K562 (cell line): ENCODE results near the gene MSL2. TPM values are rescaled to one million over a fixed set of nuclear protein-coding genes. Genes with fewer than 3 reads are reported as not detected.

Experiments used
- ATAC-seq: fragments of 200-7000 bp; cut with Tn5 transposase; 3 replicates; pipeline ENCODE4 v1.9.1; 2020; ENCODE audit warnings: moderate library complexity
- Bru-seq: library from RNA; stranded (reverse); fragments of 400-500 nt; gene quantifications from one replicate; lab custom pipeline; 2021; lab: Mats Ljungman, UMichigan
- BruChase-seq, 2 experiments: library from RNA; stranded (reverse); fragments of 400-500 nt; gene quantifications; one replicate each; lab custom pipeline; 2021; lab: Mats Ljungman, UMichigan
- BruUV-seq: library from RNA; stranded (reverse); fragments of 400-500 nt; replicated peaks from 2 replicates; lab custom pipeline; 2021; lab: Mats Ljungman, UMichigan
- CTCF ChIA-PET: fragments of 300-600 bp; formaldehyde crosslinking; extraction: SDS; loops from one replicate; lab custom pipeline; 2021; ENCODE audit warnings: low intra/inter-chr PET ratio; lab: Yijun Ruan, JAX
- POLR2A ChIA-PET: fragments of 300-600, 350-650 bp; sonication (Branson Sonifier 250); formaldehyde crosslinking; extraction: SDS; loops from one replicate; lab custom pipeline; 2021; ENCODE audit warnings: antibody characterized with exemption, inconsistent platforms; lab: Yijun Ruan, JAX
- DNase-seq, 4 experiments: peaks; one replicate each; pipeline versions ENCODE4 v3.0.0 to v3.0.0-alpha.2; 2011 to 2018; ENCODE audit warnings: low spot score in 3 of 4, mixed read lengths in 3 of 4; ENCODE audit errors: extremely low read depth in 1 of 4
- FAIRE-seq: peaks from 2 replicates; lab custom pipeline; 2011; peaks lifted over from hg19 to GRCh38; lab: Jason Lieb, UNC
- H2AFZ ChIP-seq: 2 replicates; pipeline ENCODE4 v1.6.0; 2011; ENCODE audit warnings: low read depth, low read length, control low read depth, inconsistent platforms
- H3K27ac ChIP-seq: fragments of 200-600 bp; 3 replicates; pipeline ENCODE4 v1.8.0; 2011; ENCODE audit warnings: low read depth, mild to moderate bottlenecking, control low read depth, inconsistent platforms, low read length, moderate library complexity, mixed read lengths; ENCODE audit errors: extremely low read depth
- H3K27me3 ChIP-seq, 2 experiments: fragments of 300-600 bp in 1 of 2; 2 replicates in 1 of 2; 3 replicates in 1 of 2; pipeline versions ENCODE4 v1.6.0 to v1.8.0; 2011; ENCODE audit warnings: inconsistent platforms in 2 of 2, low read length in 2 of 2, mild to moderate bottlenecking in 1 of 2, mixed read lengths in 1 of 2, moderate library complexity in 1 of 2; ENCODE audit not compliant: control insufficient read depth in 2 of 2, insufficient read depth in 2 of 2
- H3K36me3 ChIP-seq: fragments of 300-600 bp; 3 replicates; pipeline ENCODE4 v1.8.0; 2011; ENCODE audit warnings: mild to moderate bottlenecking, low read length, inconsistent platforms; ENCODE audit not compliant: control insufficient read depth, insufficient read depth
- H3K4me1 ChIP-seq, 2 experiments: fragments of 200-600 bp in 1 of 2; replicated peaks in 1 of 2; 2 replicates in 1 of 2; 3 replicates in 1 of 2; pipeline versions ENCODE4 v1.5.1 to v1.8.0; 2011; ENCODE audit warnings: inconsistent platforms in 2 of 2, low read length in 2 of 2, mild to moderate bottlenecking in 1 of 2, mixed read lengths in 1 of 2, moderate library complexity in 1 of 2; ENCODE audit not compliant: control insufficient read depth in 2 of 2, insufficient read depth in 2 of 2
- H3K4me2 ChIP-seq: 2 replicates; pipeline ENCODE4 v1.6.1; 2011; ENCODE audit warnings: low read length, control low read depth, inconsistent platforms, mixed read lengths; ENCODE audit not compliant: insufficient read depth
- H3K4me3 ChIP-seq: fragments of 200-600 bp; sonication (generic), shearing (Covaris generic); 2 replicates; pipeline ENCODE4 v1.5.1; 2016; ENCODE audit warnings: control low read depth, inconsistent platforms
- H3K79me2 ChIP-seq: fragments of 200-600 bp; 3 replicates; pipeline ENCODE4 v1.8.0; 2011; ENCODE audit warnings: low read length, inconsistent platforms; ENCODE audit not compliant: control insufficient read depth, insufficient read depth
- H3K9ac ChIP-seq, 2 experiments: 2 replicates each; pipeline versions ENCODE4 v1.6.0 to v1.6.1; 2011; ENCODE audit warnings: low read depth in 2 of 2, low read length in 2 of 2, control low read depth in 1 of 2, inconsistent platforms in 1 of 2, mild to moderate bottlenecking in 1 of 2, mixed read lengths in 1 of 2; ENCODE audit not compliant: insufficient read depth in 1 of 2
- H3K9me1 ChIP-seq: one replicate; pipeline ENCODE4 v1.6.0; 2011; ENCODE audit warnings: inconsistent platforms, mild to moderate bottlenecking, low read length, moderate library complexity; ENCODE audit not compliant: control insufficient read depth, insufficient read depth
- H3K9me3 ChIP-seq: replicated peaks from 2 replicates; pipeline ENCODE4 v1.5.1; 2011; ENCODE audit warnings: low read depth, low read length, inconsistent platforms; ENCODE audit not compliant: control insufficient read depth, insufficient read depth
- H4K20me1 ChIP-seq: replicated peaks from 2 replicates; pipeline ENCODE4 v1.6.1; 2011; ENCODE audit warnings: low read length, inconsistent platforms, mixed read lengths; ENCODE audit not compliant: control insufficient read depth, insufficient read depth
- ATF1 ChIP-seq, 2 experiments: fragments of 450-650 bp in 1 of 2; IDR thresholded peaks; 2 replicates each; pipeline ENCODE4 v1.6.1; 2016; ENCODE audit warnings: missing compliant biosample characterization in 1 of 2, missing genetic modification characterization in 1 of 2
- CTCFL ChIP-seq: IDR thresholded peaks from 2 replicates; pipeline ENCODE4 v1.6.1; 2011; ENCODE audit warnings: borderline replicate concordance, low read depth, mild to moderate bottlenecking, moderate library complexity, low read length; ENCODE audit not compliant: insufficient read depth, poor library complexity, severe bottlenecking
- ESRRA ChIP-seq: fragments of 450-650 bp; IDR thresholded peaks from 2 replicates; pipeline ENCODE4 v1.6.1; 2014; ENCODE audit warnings: low read depth, mild to moderate bottlenecking, moderate library complexity, borderline replicate concordance
- HDGF ChIP-seq: fragments of 450-650 bp; IDR thresholded peaks from 2 replicates; pipeline ENCODE4 v1.6.1; 2016
- HSF4 ChIP-seq: fragments of 250-450 bp; sonication (Bioruptor Pico); IDR thresholded peaks from 2 replicates; pipeline ENCODE4 v2.1.2; 2022; ENCODE audit warnings: mild to moderate bottlenecking, moderate library complexity, borderline replicate concordance
- MTA3 ChIP-seq: fragments of 450-650 bp; formaldehyde crosslinking; IDR thresholded peaks from 2 replicates; pipeline ENCODE4 v1.6.1; 2017; ENCODE audit warnings: mild to moderate bottlenecking, borderline replicate concordance
- NR2F6 ChIP-seq: fragments of 450-650 bp; formaldehyde crosslinking; IDR thresholded peaks from 2 replicates; pipeline ENCODE4 v1.4.0; 2020; ENCODE audit warnings: mild to moderate bottlenecking
- NUFIP1 ChIP-seq: fragments of 450-650 bp; IDR thresholded peaks from 2 replicates; pipeline ENCODE4 v1.6.1; 2018; ENCODE audit not compliant: partially characterized antibody
- PHF8 ChIP-seq: fragments of 200-600 bp; sonication (generic); IDR thresholded peaks from 2 replicates; pipeline ENCODE4 v1.6.1; 2012; ENCODE audit warnings: mixed run types, mild to moderate bottlenecking, inconsistent platforms, low read length, moderate library complexity, borderline replicate concordance
- POU5F1 ChIP-seq: fragments of 150-350 bp; IDR thresholded peaks from 2 replicates; pipeline ENCODE4 v1.6.1; 2014; ENCODE audit warnings: borderline replicate concordance, low read length, low read depth, mild to moderate bottlenecking; ENCODE audit not compliant: partially characterized antibody
- RBM39 ChIP-seq: fragments of 200-400 bp; formaldehyde crosslinking; optimal IDR thresholded peaks from 2 replicates; pipeline ENCODE3; 2018; ENCODE audit warnings: low read depth, low read length
- SMARCA4 ChIP-seq: fragments of 450-650 bp; IDR thresholded peaks from 2 replicates; pipeline ENCODE4 v1.6.1; 2016
- SREBF1 ChIP-seq: fragments of 150-350 bp; IDR thresholded peaks from 2 replicates; pipeline ENCODE4 v1.6.1; 2014; ENCODE audit warnings: antibody characterized with exemption, low read depth, low read length, borderline replicate concordance
- TBP ChIP-seq: optimal IDR thresholded peaks from 2 replicates; pipeline ENCODE3; 2011; ENCODE audit warnings: low read depth, low read length, improper control_type of control experiment
- THRB ChIP-seq: fragments of 450-650 bp; formaldehyde crosslinking; conservative IDR thresholded peaks from 2 replicates; pipeline ENCODE4 v1.4.0; 2022; ENCODE audit warnings: mild to moderate bottlenecking, missing genetic modification characterization
- WGBS: fragments of 100-300 bp; shearing (Covaris generic); methylation state at CpG from one replicate; pipeline ENCODE4 v1.1.6; 2016; ENCODE audit warnings: low coverage, mixed read lengths; ENCODE audit not compliant: insufficient coverage; ENCODE audit errors: missing lambda C conversion rate; 5-methylcytosine and 5-hydroxymethylcytosine counted together
- in situ Hi-C: fragments of 300-500 bp; cut with MboI; formaldehyde crosslinking; loops from 4 replicates; pipeline ENCODE4 v1.15.0; 2018; ENCODE audit warnings: inconsistent platforms, mixed read lengths
- intact Hi-C: fragments of 100-400 bp; cut with micrococcal nuclease; formaldehyde crosslinking; loops from 2 replicates; pipeline ENCODE4 v1.14.2; 2022
- long read RNA-seq, 3 experiments: library from polyadenylated mRNA in 2 of 3; library from RNA in 1 of 3; unstranded in 2 of 3; stranded (forward) in 1 of 3; transcript quantifications; one replicate each; pipeline ENCODE4 v2.0.0, GENCODE V29; 2019 to 2022
- polyA minus RNA-seq, 3 experiments: library from RNA; depleted of rRNA, polyadenylated mRNA; stranded (reverse); fragments of >200 nt; gene quantifications; 2 replicates each; pipeline ENCODE4 v1.2.3, GENCODE V29; 2011
- polyA plus RNA-seq, 8 experiments: library from polyadenylated mRNA; depleted of rRNA in 4 of 8; stranded (reverse) in 5 of 8; unstranded in 3 of 8; fragments of >200 nt; fragmentation: Nextera tagmentation in 2 of 8; fragmentation: Illumina TruSeq in 1 of 8; extraction: Ambion mirVana in 2 of 8; extraction: Trizol in 1 of 8; gene quantifications; 2 replicates each; pipeline versions ENCODE4 v1.2.1 to v1.2.3, GENCODE V29; 2011 to 2014; ENCODE audit warnings: inconsistent platforms in 1 of 8, missing spikeins in 1 of 8
- total RNA-seq, 7 experiments: library from RNA; depleted of rRNA in 6 of 7; stranded (reverse); fragments of >200 nt in 6 of 7; fragmentation: Illumina TruSeq in 2 of 7; extraction: Trizol in 2 of 7; gene quantifications; 2 replicates each; pipeline versions ENCODE4 v1.2.1 to v1.2.3, GENCODE V29; 2011 to 2021; ENCODE audit warnings: low replicate concordance in 1 of 7

The MSL2 gene
- 13.8 and 29.6 TPM in 2 replicates for total RNA-seq (2011; cell fraction: chromatin; rRNA removed; ENCODE audit: low replicate concordance)
- total RNA-seq (2011; cell fraction: nucleolus; rRNA removed), result 8.7 and 10.1 TPM in 2 replicates
- 15.4 and 17.9 TPM in 2 replicates for total RNA-seq (2011; cell fraction: nucleoplasm; rRNA removed)
- total RNA-seq (2014; rRNA removed), result 5.9 and 6.0 TPM in 2 replicates
- total RNA-seq (2014; rRNA removed; fragmentation: Illumina TruSeq; extraction: Trizol), result 11.3 and 11.6 TPM in 2 replicates
- 11.1 and 12.6 TPM in 2 replicates for total RNA-seq (2015; rRNA removed; fragmentation: Illumina TruSeq; extraction: Trizol)
- 19.9 TPM in 2 replicates for total RNA-seq (2021)
- 8.3 and 9.1 TPM in 2 replicates for polyA plus RNA-seq (2011; rRNA removed)
- polyA plus RNA-seq (2011; cell fraction: cytosol; rRNA removed), result 2.5 and 6.9 TPM in 2 replicates
- polyA plus RNA-seq (2011; cell fraction: nucleus; rRNA removed), result 5.2 and 5.8 TPM in 2 replicates
- 10.3 and 11.0 TPM in 2 replicates for polyA plus RNA-seq (2012)
- 13.5 and 14.1 TPM in 2 replicates for polyA plus RNA-seq (2014; fragmentation: Illumina TruSeq; extraction: Trizol)
- polyA plus RNA-seq (2014; fragmentation: Nextera tagmentation; extraction: Ambion mirVana), result 1 to 10 TPM; 1.9 to 2.2 TPM
- 6.1 and 6.5 TPM in 2 replicates for polyA plus RNA-seq (2014; rRNA removed)
- polyA minus RNA-seq (2011; rRNA and poly(A)+ RNA removed), result 31.5 and 33.7 TPM in 2 replicates
- polyA minus RNA-seq (2011; cell fraction: cytosol; rRNA and poly(A)+ RNA removed), result 8.0 and 12.7 TPM in 2 replicates
- polyA minus RNA-seq (2011; cell fraction: nucleus; rRNA and poly(A)+ RNA removed), result 6.3 and 11.6 TPM in 2 replicates
- Bru-seq, nascent RNA, result percentile 85 among the genes with signal in this experiment
- BruChase-seq, experiment 1, labeled RNA remaining after a 2-hour chase, result percentile 88 among the genes with signal in this experiment
- BruChase-seq, experiment 2, labeled RNA remaining after a 6-hour chase, result percentile 89 among the genes with signal in this experiment
- long read RNA-seq, experiment 1, full-length matches to known transcripts, result 11 of 17 reads
- long read RNA-seq, experiment 1, partial matches to known transcripts, result 0 of 17 reads
- long read RNA-seq, experiment 1, other reads (novel, unspliced or antisense), result 6 of 17 reads
- long read RNA-seq, experiment 2, full-length matches to known transcripts, result 1 of 13 reads
- long read RNA-seq, experiment 2, partial matches to known transcripts, result 0 of 13 reads
- long read RNA-seq, experiment 2, other reads (novel, unspliced or antisense), result 12 of 13 reads
- long read RNA-seq, experiment 3, partial matches to known transcripts, result 0 of 1 reads
- long read RNA-seq, experiment 3, other reads (novel, unspliced or antisense), result 1 of 1 reads

GRCh38 chr3:136196064-136196400, at the start of gene MSL2:
TSS of gene MSL2 (minus strand) at chr3:136196335. CDS start at chr3:136195113, 1,222 bp downstream.
- H3K36me3 ChIP-seq, result peaks cover 9% of the 10 kb centered on the region; the same call in 2 of the 3 replicates
- H3K4me1 ChIP-seq, result peaks cover 5 to 12% of the 10 kb centered on the region in 2 experiments; a peak in 4 of 5 replicates
- POLR2A ChIA-PET, result interaction anchor here (0.6 to 3.8 kb wide), 11 partner anchors 8 to 556 kb away, joined by 3 to 21 read pairs (median 4); partner anchors contain the start of gene STAG1
- CTCF ChIA-PET, result no interaction called here
- H3K27me3 ChIP-seq, result no peaks in the 10 kb centered on the region
- peak within 1 kb of the TSS; percentile 76 for H3K4me3 ChIP-seq
- intact Hi-C loops (loop anchor here (2.0 to 5.0 kb wide), 2 partner anchors 55 to 119 kb away; partner anchors contain the start of gene PCCB), in situ Hi-C loops (no loop called here)
- no peaks in the 10 kb centered on the region for H3K9me1 ChIP-seq
- DNase-seq, result no peak
- H2AFZ ChIP-seq, result peak within 1 kb of the TSS; percentile 95
- peaks cover 39% of the 10 kb centered on the region for H4K20me1 ChIP-seq
- H3K27ac ChIP-seq, result peak within 1 kb of the TSS; percentile 99
- H3K79me2 ChIP-seq, result peaks cover 58% of the 10 kb centered on the region
- peak within 1 kb of the TSS; percentile 87 for H3K4me2 ChIP-seq
- BruUV-seq, result no TSS peak
- FAIRE-seq, result no peak
- H3K9me3 ChIP-seq, result no peaks in the 10 kb centered on the region
- WGBS, result 2% methylated on average over 14 of the region's 37 CpGs
- peak; percentile 57; the same call in 2 of the 3 replicates for ATAC-seq
- peak within 1 kb of the TSS; percentile 89 to 98 for H3K9ac ChIP-seq
- TF ChIP-seq NR2F6 (no peak), MTA3 (no peak), ESRRA (no peak), NUFIP1 (no peak), RBM39 (no peak), SREBF1 (no peak), POU5F1 (no peak), CTCFL (no peak), ATF1 (CRISPR knock-in tag; IDR thresholded peaks at IDR 0.05) (no peak), ATF1 (tag; IDR thresholded peaks at IDR 0.05) (peak; percentile 60), THRB (CRISPR knock-in tag) (no peak), PHF8 (0 out of 2 replicates have a peak, but pooled peaks have one; percentile 39), HSF4 (CRISPR knock-in tag) (no peak), SMARCA4 (no peak), TBP (peak; percentile 63), HDGF (no peak)
